MM.1S (cell line): ENCODE data around the gene DYNC1LI1.

Source experiments
- DNase-seq: peaks from one replicate; pipeline ENCODE4 v3.0.0-alpha.2; 2015
- H2AFZ ChIP-seq: fragments of 300-600 bp; sonication (generic); 2 replicates; pipeline ENCODE4 v1.6.0; 2016; ENCODE audit warnings: antibody characterized with exemption, low read length
- H3F3A ChIP-seq: fragments of 300-600 bp; sonication (generic); 2 replicates; pipeline ENCODE4 v1.6.1; 2016; ENCODE audit warnings: mild to moderate bottlenecking, antibody characterized with exemption, low read length, moderate library complexity, mixed read lengths; ENCODE audit not compliant: insufficient read depth
- H3K27ac ChIP-seq: fragments of 300-600 bp; sonication (generic); 2 replicates; pipeline ENCODE4 v1.5.1; 2016; ENCODE audit warnings: mild to moderate bottlenecking, low read length
- H3K27me3 ChIP-seq: fragments of 300-600 bp; sonication (generic); replicated peaks from 2 replicates; pipeline ENCODE4 v1.6.0; 2016; ENCODE audit warnings: low read length; ENCODE audit not compliant: insufficient read depth
- H3K36me3 ChIP-seq: fragments of 300-600 bp; sonication (generic); replicated peaks from 2 replicates; pipeline ENCODE4 v1.6.1; 2016; ENCODE audit warnings: mild to moderate bottlenecking, low read length, mixed read lengths; ENCODE audit not compliant: insufficient read depth
- H3K4me1 ChIP-seq: fragments of 300-600 bp; sonication (generic); 2 replicates; pipeline ENCODE4 v1.6.1; 2016; ENCODE audit warnings: low read length, mixed read lengths
- H3K4me2 ChIP-seq: fragments of 300-600 bp; sonication (generic); 2 replicates; pipeline ENCODE4 v1.6.0; 2016; ENCODE audit warnings: low read depth, low read length
- H3K4me3 ChIP-seq: fragments of 300-600 bp; sonication (generic); 2 replicates; pipeline ENCODE4 v1.5.1; 2016; ENCODE audit warnings: low read length, mixed read lengths
- H3K79me2 ChIP-seq: fragments of 300-600 bp; sonication (generic); 2 replicates; pipeline ENCODE4 v1.6.1; 2016; ENCODE audit warnings: mixed run types, low read length, mixed read lengths
- H3K9ac ChIP-seq: fragments of 300-600 bp; sonication (generic); 2 replicates; pipeline ENCODE4 v1.6.1; 2016; ENCODE audit warnings: low read length, mixed read lengths
- H3K9me2 ChIP-seq: fragments of 300-600 bp; sonication (generic); replicated peaks from 2 replicates; pipeline ENCODE4 v1.6.1; 2016; ENCODE audit warnings: mild to moderate bottlenecking, low read length, mixed read lengths; ENCODE audit not compliant: insufficient read depth
- H3K9me3 ChIP-seq: fragments of 300-600 bp; sonication (generic); replicated peaks from 2 replicates; pipeline ENCODE4 v1.6.1; 2016; ENCODE audit warnings: mild to moderate bottlenecking, low read length, mixed read lengths; ENCODE audit not compliant: insufficient read depth
- H4K20me1 ChIP-seq: fragments of 300-600 bp; sonication (generic); 2 replicates; pipeline ENCODE4 v1.6.1; 2016; ENCODE audit warnings: mild to moderate bottlenecking, low read length, moderate library complexity, mixed read lengths; ENCODE audit not compliant: insufficient read depth
- CTCF ChIP-seq: fragments of 300-600 bp; sonication (generic); IDR thresholded peaks from 2 replicates; pipeline ENCODE4 v1.5.1; 2016; ENCODE audit warnings: antibody characterized with exemption, low read length, mixed read lengths
- EZH2 ChIP-seq: fragments of 300-600 bp; sonication (generic); optimal IDR thresholded peaks from 2 replicates; pipeline ENCODE3; 2017; ENCODE audit warnings: low read depth, mild to moderate bottlenecking, antibody characterized with exemption, low read length, mixed read lengths
- EZH2phosphoT487 ChIP-seq: fragments of 300-600 bp; sonication (generic); IDR thresholded peaks from 2 replicates; pipeline ENCODE4 v1.6.1; 2018; ENCODE audit warnings: antibody characterized with exemption, low read length

DYNC1LI1 gene

GRCh38 chr3:32597656-32598055 is 27.0 kb upstream of the DYNC1LI1 start:
- H2AFZ ChIP-seq, result no peak overlapping the region
- H3K4me3 ChIP-seq, result no peak overlapping the region
- no peak overlapping the region for H3K4me2 ChIP-seq
- H3K27me3 ChIP-seq, result no peaks in the 10 kb centered on the region
- H3K36me3 ChIP-seq, result no peaks in the 10 kb centered on the region
- H3K4me1 ChIP-seq, result no peaks in the 10 kb centered on the region
- H4K20me1 ChIP-seq, result no peaks in the 10 kb centered on the region
- H3K27ac ChIP-seq, result no peak overlapping the region
- H3F3A ChIP-seq, result no peaks in the 10 kb centered on the region
- H3K79me2 ChIP-seq, result no peaks in the 10 kb centered on the region
- no peak for DNase-seq
- H3K9me2 ChIP-seq, result no peaks in the 10 kb centered on the region
- H3K9me3 ChIP-seq, result no peaks in the 10 kb centered on the region
- H3K9ac ChIP-seq, result no peak overlapping the region
- no peak for TF ChIP-seq EZH2
- no peak for TF ChIP-seq CTCF
- TF ChIP-seq EZH2phosphoT487, result no peak

DNA sequence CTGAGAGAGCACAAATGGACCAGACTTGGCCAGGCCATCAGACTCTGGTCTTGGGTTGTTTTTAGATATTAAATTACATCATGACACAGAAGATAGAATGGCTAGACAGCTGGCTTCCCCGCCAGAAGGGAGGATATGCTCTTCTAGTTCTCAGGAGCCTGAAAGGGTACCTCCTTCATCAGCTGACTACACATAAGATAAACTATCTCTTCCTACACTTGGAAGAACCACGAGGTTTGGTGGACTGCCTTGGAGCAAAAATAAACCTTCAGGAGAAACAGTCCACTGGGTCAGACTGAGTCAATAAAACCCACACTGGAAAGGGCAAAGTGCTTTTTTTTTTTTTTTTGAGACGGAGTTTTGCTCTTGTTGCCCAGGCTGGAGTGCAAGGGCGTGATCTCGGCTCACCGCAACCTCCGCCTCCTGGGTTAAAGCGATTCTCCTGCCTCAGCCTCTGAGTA is 26.3 kb upstream of the DYNC1LI1 start:
- no peak overlapping the region for H2AFZ ChIP-seq
- no peaks in the 10 kb centered on the region for H3K27me3 ChIP-seq
- TF ChIP-seq EZH2phosphoT487, result no peak
- no peak for TF ChIP-seq CTCF
- TF ChIP-seq EZH2, result no peak
- no peak overlapping the region for H3K4me3 ChIP-seq
- H3K27ac ChIP-seq, result no peak overlapping the region
- DNase-seq, result no peak
- no peaks in the 10 kb centered on the region for H3K4me1 ChIP-seq
- no peaks in the 10 kb centered on the region for H3K9me2 ChIP-seq
- H3K36me3 ChIP-seq, result no peaks in the 10 kb centered on the region
- no peak overlapping the region for H3K9ac ChIP-seq
- H3K9me3 ChIP-seq, result no peaks in the 10 kb centered on the region
- H4K20me1 ChIP-seq, result no peaks in the 10 kb centered on the region
- H3K79me2 ChIP-seq, result no peaks in the 10 kb centered on the region
- no peaks in the 10 kb centered on the region for H3F3A ChIP-seq
- H3K4me2 ChIP-seq, result no peak overlapping the region

- DNase-seq, result no peak
- Histone ChIP-seq H2AFZ (no peak overlapping the region), H3K27me3 (no peaks in the 10 kb centered on the region), H3K9ac (no peak overlapping the region), H3K9me3 (no peaks in the 10 kb centered on the region), H3K79me2 (no peaks in the 10 kb centered on the region), H3K36me3 (no peaks in the 10 kb centered on the region), H3K27ac (no peak overlapping the region), H3K4me3 (no peak overlapping the region), H3K4me2 (no peak overlapping the region), H4K20me1 (no peaks in the 10 kb centered on the region), H3K4me1 (no peaks in the 10 kb centered on the region), H3F3A (no peaks in the 10 kb centered on the region), H3K9me2 (no peaks in the 10 kb centered on the region)
- no peak for TF ChIP-seq EZH2phosphoT487
- TF ChIP-seq CTCF, result no peak
- no peak for TF ChIP-seq EZH2
These were observed 25.7 kb upstream of the DYNC1LI1 start for GRCh38 chr3:32596282-32596908.
